GM18505 (cell line): ENCODE measurements around the gene YPEL1.
"Not testable (repeated sequence)": the region's sequence is repeated elsewhere in the genome, so short reads cannot be mapped to it uniquely, and the experiment has no call there.

Source experiments
- ATAC-seq: cut with Tn5 transposase; IDR thresholded peaks from one replicate; pipeline ENCODE4 v1.9.1; 2021; ENCODE audit not compliant: unreplicated experiment
- POLR2A ChIP-seq: IDR thresholded peaks from 4 replicates; pipeline ENCODE4 v1.6.1; 2011; ENCODE audit warnings: borderline replicate concordance; ENCODE audit not compliant: insufficient read depth, insufficient read length; ENCODE audit errors: extremely low read depth

YPEL1 gene

GRCh38 chr22:21685164-21685513, 50.5 kb downstream of the YPEL1 start:
- TF ChIP-seq POLR2A, result no peak
- ATAC-seq, result no peak

- ATAC-seq, result no peak
- no peak for TF ChIP-seq POLR2A
Observed at GRCh38 chr22:21684492-21685163, 51.0 kb downstream of the YPEL1 start.

GRCh38 chr22:21683401-21683811, 52.2 kb downstream of the YPEL1 start:
- ATAC-seq, result no peak
- TF ChIP-seq POLR2A, result no peak

DNA sequence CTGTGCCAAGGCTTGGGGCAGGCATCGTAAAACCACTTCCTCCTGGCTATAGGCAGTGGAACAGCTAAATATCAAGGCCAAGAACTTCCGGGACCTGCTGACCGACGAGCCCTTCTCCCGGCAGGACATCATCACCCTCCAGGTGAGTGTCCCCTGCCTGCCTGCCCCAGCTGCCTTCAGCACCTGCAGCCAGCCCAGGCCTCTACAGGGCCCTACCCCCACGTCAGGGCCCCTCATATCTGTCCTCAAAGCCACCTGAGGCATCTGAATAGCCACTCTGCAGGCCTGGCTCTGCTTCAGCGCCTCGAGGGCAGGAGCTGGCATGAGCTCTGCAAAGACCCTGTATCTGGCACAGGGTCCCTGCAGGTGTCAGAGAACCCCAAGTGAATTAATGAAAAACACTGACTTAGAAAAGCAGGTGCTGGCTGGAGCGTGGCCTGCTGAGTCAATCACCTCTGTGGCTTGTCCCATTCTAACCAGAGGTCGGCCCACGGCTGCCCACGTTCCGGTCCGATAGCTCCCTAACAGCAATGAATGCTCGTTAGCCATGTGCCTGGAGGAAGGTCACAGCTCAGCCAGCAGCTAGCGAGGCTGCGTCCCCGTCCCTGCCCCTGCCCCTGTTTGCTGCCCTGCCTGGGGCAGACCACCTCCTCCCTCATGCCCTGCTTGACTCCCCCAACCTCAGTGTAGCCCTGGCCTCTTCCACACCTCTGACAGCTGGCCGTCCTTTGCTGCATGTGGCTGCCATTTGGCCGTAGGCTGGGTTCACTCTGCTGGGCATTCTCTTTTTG, 53.0 kb downstream of the YPEL1 start:
- no peak for TF ChIP-seq POLR2A
- ATAC-seq, result no peak

GRCh38 chr22:21681566-21682370, 53.8 kb downstream of the YPEL1 start:
- ATAC-seq, result no peak
- TF ChIP-seq POLR2A, result no peak

DNA sequence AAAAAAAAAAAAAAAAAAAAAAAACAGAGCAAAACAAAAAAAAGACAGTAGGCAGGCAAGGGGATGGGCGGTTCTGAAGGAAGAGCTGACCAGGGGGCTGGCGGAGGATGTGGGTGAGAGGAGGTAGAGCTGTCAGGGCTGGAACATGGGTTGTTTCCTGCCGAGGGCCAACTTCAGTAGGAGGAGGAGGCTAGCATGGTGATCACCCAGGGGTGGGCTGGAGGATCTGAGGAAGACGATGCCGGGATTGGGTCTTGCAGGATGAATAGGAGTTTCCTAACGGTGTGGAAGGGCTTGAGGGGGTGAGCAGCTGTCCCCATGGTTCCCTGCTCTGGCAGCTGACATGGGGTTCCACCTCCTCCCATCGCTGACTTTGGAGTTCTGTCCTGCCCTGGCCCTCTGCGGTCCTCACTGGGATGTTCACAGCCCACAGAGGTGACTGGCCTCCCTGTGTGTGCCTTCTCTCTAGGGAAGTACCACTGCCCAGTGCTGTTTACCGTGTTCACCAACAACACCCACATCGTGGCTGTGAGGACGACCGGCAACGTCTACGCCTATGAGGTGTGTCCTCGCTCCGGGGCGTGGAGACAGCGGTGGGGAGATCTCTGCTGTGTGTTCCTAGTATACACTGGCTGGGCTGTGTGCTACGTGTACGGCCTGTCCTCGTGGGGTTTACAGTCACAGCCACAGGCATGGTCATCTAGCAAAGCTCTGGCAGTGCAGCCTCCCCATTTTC, 54.6 kb downstream of the YPEL1 start:
- TF ChIP-seq POLR2A, result no peak
- ATAC-seq, result no peak

DNA sequence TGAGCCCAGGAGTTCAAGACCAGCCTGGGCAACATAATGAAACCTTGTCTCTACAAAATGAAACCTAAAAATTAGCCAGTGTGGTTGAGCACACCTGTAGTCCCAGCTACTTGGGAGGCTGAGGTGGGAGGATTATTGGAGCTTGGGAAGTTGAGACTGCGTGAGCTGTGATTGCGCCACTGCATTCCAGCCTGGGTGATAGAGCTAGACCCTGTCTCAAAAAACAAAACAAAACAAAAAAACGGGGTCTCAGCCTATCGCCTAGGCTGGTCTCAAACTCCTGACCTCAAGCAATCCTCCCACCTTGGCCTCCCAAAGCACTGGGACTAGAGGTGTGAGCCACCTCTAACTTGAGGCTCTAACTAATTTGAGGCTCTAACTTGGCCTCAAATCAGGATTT, 56.2 kb downstream of the YPEL1 start:
- ATAC-seq, result no peak
- no peak for TF ChIP-seq POLR2A

- not testable (repeated sequence) for ATAC-seq
Observed at GRCh38 chr22:21678842-21679241, 56.8 kb downstream of the YPEL1 start.

GRCh38 chr22:21677606-21678443, 57.8 kb downstream of the YPEL1 start:
- no peak for ATAC-seq
- no peak for TF ChIP-seq POLR2A

GRCh38 chr22:21674638-21675245, 60.9 kb downstream of the YPEL1 start:
- no peak for TF ChIP-seq POLR2A
- no peak for ATAC-seq

DNA sequence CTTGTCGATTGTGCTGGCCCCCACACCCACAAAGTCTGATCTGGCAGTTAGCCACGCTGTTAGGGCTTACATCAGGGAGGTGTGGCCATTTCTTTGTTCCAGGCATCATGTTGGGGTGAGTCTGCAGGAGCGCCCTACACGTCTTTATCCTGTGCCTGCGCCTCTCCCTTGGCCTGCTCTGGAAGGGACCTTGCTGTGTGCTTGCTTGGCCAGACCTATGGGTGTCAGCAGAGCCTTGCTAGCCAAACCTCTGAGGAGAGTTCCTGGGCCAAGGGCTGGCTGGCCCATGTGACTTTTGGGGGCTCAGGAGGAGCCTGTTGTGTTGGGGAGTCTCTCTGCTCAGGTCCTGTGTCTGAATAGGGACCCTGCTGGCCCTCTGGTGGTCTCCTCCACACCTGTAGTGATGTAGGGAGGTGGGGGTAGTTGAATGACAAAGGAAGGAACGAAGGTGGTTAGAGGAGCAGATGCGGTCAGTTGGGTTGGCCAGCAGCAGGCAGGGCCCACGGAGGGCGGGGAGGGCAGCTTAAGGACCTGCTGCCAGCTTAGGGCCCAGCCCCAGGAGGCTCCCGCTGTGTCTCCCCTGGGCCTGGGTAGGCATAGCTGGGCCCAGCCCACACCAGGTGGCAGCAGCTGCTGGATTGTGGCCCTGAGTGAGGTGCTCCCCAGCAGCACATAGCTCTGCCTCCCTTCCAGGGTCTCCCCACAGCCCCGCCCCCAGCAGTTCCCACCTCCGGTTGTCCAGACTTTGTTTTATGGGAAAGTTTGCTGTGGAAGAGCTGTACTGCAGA, 61.9 kb downstream of the YPEL1 start:
- TF ChIP-seq POLR2A, result no peak

DNA sequence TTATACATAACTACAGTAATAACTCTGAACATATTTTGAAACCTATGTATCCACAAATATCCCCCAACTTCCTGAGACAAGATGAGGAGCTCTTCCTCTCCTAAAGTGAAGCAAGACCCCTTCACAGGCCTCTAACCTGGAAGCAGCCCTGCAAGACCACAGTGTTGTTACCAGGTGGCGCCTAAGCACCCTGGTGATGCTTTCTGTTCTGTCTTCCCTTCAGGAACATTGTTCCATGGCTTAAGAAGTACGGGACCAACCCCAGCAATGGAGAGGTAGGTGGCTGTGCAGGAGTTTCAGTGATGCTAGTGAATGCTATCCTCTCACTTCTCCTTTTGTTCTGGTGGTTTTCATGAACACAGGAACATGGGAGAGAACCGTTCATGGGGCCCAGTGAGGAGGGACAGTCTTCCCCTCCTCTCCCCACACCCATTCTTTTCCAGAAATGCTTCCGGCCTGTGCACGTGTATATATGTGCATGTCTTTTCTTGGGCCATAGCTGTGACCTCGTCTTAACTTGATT, 63.4 kb downstream of the YPEL1 start:
- no peak for ATAC-seq

More for the DNA sequence above, 61.9 kb downstream of the YPEL1 start:
- ATAC-seq, result no peak

More for the DNA sequence above, 63.4 kb downstream of the YPEL1 start:
- TF ChIP-seq POLR2A, result no peak
